GM12878 (cell line): Measurements from ENCODE around the gene NTRK1. TPM values are rescaled to one million over a fixed set of nuclear protein-coding genes. Genes with fewer than 3 reads are reported as not detected.

ENCODE experiments used
- ATAC-seq: fragments of 200-7000 bp; cut with Tn5 transposase; 3 replicates; pipeline ENCODE4 v1.9.1; 2020; ENCODE audit warnings: mild to moderate bottlenecking, moderate library complexity
- BruUV-seq: library from RNA; stranded (reverse); fragments of 400-500 nt; replicated peaks from 2 replicates; lab custom pipeline; 2021; lab: Mats Ljungman, UMichigan
- CTCF ChIA-PET: fragments of 300-600 bp; sonication (Branson Sonifier 250); formaldehyde crosslinking; extraction: SDS; loops from one replicate; lab custom pipeline; 2021; ENCODE audit warnings: inconsistent platforms; lab: Yijun Ruan, JAX
- POLR2A ChIA-PET: fragments of 350-600 bp; formaldehyde crosslinking; extraction: SDS; loops from one replicate; lab custom pipeline; 2021; ENCODE audit warnings: inconsistent platforms; lab: Charles Lee
- RAD21 ChIA-PET: fragments of 300-600 bp; sonication (Branson Sonifier 250); formaldehyde crosslinking; loops from one replicate; lab custom pipeline; 2023; ENCODE audit warnings: antibody characterized with exemption; ENCODE audit not compliant: unreplicated experiment; lab: Charles Lee
- SMC1A ChIA-PET: fragments of 300-600 bp; sonication (Branson Sonifier 250); formaldehyde crosslinking; loops from one replicate; lab custom pipeline; 2023; ENCODE audit not compliant: unreplicated experiment, uncharacterized antibody; lab: Charles Lee
- DNase-seq: peaks from one replicate; pipeline ENCODE4 v3.0.0-alpha.2; 2011; ENCODE audit warnings: low read depth, low spot score
- FAIRE-seq: peaks from 3 replicates; lab custom pipeline; 2011; peaks lifted over from hg19 to GRCh38; lab: Jason Lieb, UNC
- H2AFZ ChIP-seq: 2 replicates; pipeline ENCODE4 v1.6.0; 2011; ENCODE audit warnings: low read depth, low read length, control low read depth; ENCODE audit not compliant: control insufficient read depth
- H3K27ac ChIP-seq: 2 replicates; pipeline ENCODE4 v1.5.1; 2011; ENCODE audit warnings: control low read depth; ENCODE audit not compliant: control insufficient read depth, insufficient read depth
- H3K27me3 ChIP-seq, 2 experiments: replicated peaks in 1 of 2; 2 replicates each; pipeline versions ENCODE4 v1.6.0 to v1.6.1; 2011; ENCODE audit warnings: low read length in 1 of 2; ENCODE audit not compliant: control insufficient read depth in 2 of 2, insufficient read depth in 2 of 2
- H3K36me3 ChIP-seq, 2 experiments: 2 replicates each; pipeline ENCODE4 v1.5.1; 2011; ENCODE audit warnings: low read length in 1 of 2; ENCODE audit not compliant: control insufficient read depth in 2 of 2, insufficient read depth in 2 of 2
- H3K4me1 ChIP-seq: 2 replicates; pipeline ENCODE4 v1.6.1; 2011; ENCODE audit warnings: mild to moderate bottlenecking, low read length, moderate library complexity, mixed read lengths; ENCODE audit not compliant: control insufficient read depth, insufficient read depth
- H3K4me2 ChIP-seq: 2 replicates; pipeline ENCODE4 v1.6.0; 2011; ENCODE audit warnings: control low read depth; ENCODE audit not compliant: control insufficient read depth, insufficient read depth
- H3K4me3 ChIP-seq: fragments of 200-600 bp; sonication (generic); 2 replicates; pipeline ENCODE4 v1.5.1; 2016
- H3K79me2 ChIP-seq: 2 replicates; pipeline ENCODE4 v1.6.0; 2011; ENCODE audit warnings: low read length; ENCODE audit not compliant: control insufficient read depth, insufficient read depth
- H3K9ac ChIP-seq: 2 replicates; pipeline ENCODE4 v1.8.0; 2011; ENCODE audit warnings: low read length, control low read depth, mixed read lengths; ENCODE audit not compliant: control insufficient read depth, insufficient read depth
- H3K9me3 ChIP-seq: replicated peaks from 3 replicates; pipeline ENCODE4 v1.5.1; 2011; ENCODE audit warnings: mild to moderate bottlenecking, low read length; ENCODE audit not compliant: control insufficient read depth, insufficient read depth
- H4K20me1 ChIP-seq: 2 replicates; pipeline ENCODE4 v1.6.0; 2011; ENCODE audit not compliant: control insufficient read depth, insufficient read depth
- CUX1 ChIP-seq: IDR thresholded peaks from 2 replicates; pipeline ENCODE4 v1.6.1; 2012; ENCODE audit warnings: improper control_type of control experiment, low read depth, low read length; ENCODE audit not compliant: insufficient replicate concordance
- DPF2 ChIP-seq: fragments of 450-650 bp; IDR thresholded peaks from 2 replicates; pipeline ENCODE4 v1.6.1; 2017; ENCODE audit warnings: mild to moderate bottlenecking
- MXI1 ChIP-seq: fragments of 150-350 bp; IDR thresholded peaks from 2 replicates; pipeline ENCODE4 v1.6.1; 2011; ENCODE audit warnings: low read depth, mild to moderate bottlenecking, inconsistent platforms, low read length, improper control_type of control experiment
- NR2C1 ChIP-seq: fragments of 450-650 bp; IDR thresholded peaks from 2 replicates; pipeline ENCODE4 v1.6.1; 2017; ENCODE audit warnings: antibody characterized with exemption, mild to moderate bottlenecking, moderate library complexity
- PAX8 ChIP-seq: fragments of 450-650 bp; IDR thresholded peaks from 2 replicates; pipeline ENCODE4 v1.6.1; 2017; ENCODE audit warnings: mild to moderate bottlenecking, moderate library complexity
- RB1 ChIP-seq: fragments of 450-650 bp; formaldehyde crosslinking; IDR thresholded peaks from 2 replicates; pipeline ENCODE4 v1.6.1; 2017; ENCODE audit warnings: mild to moderate bottlenecking, borderline replicate concordance
- SKIL ChIP-seq: fragments of 450-650 bp; IDR thresholded peaks from 2 replicates; pipeline ENCODE4 v1.6.1; 2017; ENCODE audit warnings: mild to moderate bottlenecking, low read depth, inconsistent platforms; ENCODE audit not compliant: poor library complexity, severe bottlenecking
- ZBTB11 ChIP-seq: fragments of 450-650 bp; formaldehyde crosslinking; IDR thresholded peaks from 2 replicates; pipeline ENCODE4 v1.5.0; 2022; ENCODE audit warnings: mild to moderate bottlenecking, missing genetic modification characterization
- ZNF217 ChIP-seq: fragments of 450-650 bp; IDR thresholded peaks from 2 replicates; pipeline ENCODE4 v1.6.1; 2017; ENCODE audit warnings: antibody characterized with exemption, mild to moderate bottlenecking
- ZSCAN29 ChIP-seq: fragments of 450-650 bp; IDR thresholded peaks from 2 replicates; pipeline ENCODE4 v1.6.1; 2017; ENCODE audit warnings: mild to moderate bottlenecking, moderate library complexity
- ZZZ3 ChIP-seq: IDR thresholded peaks from 2 replicates; pipeline ENCODE4 v1.6.1; 2011; ENCODE audit warnings: low read depth; ENCODE audit not compliant: control insufficient read depth, insufficient read length
- WGBS: methylation state at CpG from one replicate; pipeline ENCODE4 v1.1.6; 2016; ENCODE audit warnings: low lambda C conversion rate; ENCODE audit not compliant: insufficient replicate concordance, insufficient coverage; ENCODE audit errors: missing lambda C conversion rate; 5-methylcytosine and 5-hydroxymethylcytosine counted together
- in situ Hi-C: fragments of 300-500 bp; cut with MboI; formaldehyde crosslinking; loops from 9 replicates; pipeline ENCODE4 v1.14.3; 2018; ENCODE audit warnings: mixed read lengths
- intact Hi-C: fragments of 100-400 bp; cut with micrococcal nuclease; formaldehyde crosslinking; loops from one replicate; pipeline ENCODE4 v1.14.2; 2022; ENCODE audit not compliant: unreplicated experiment
- polyA plus RNA-seq, 11 experiments: library from polyadenylated mRNA; depleted of rRNA in 4 of 11; unstranded in 6 of 11; stranded (reverse) in 5 of 11; fragments of >200 nt; fragmentation: Nextera tagmentation in 4 of 11; fragmentation: Illumina TruSeq in 1 of 11; extraction: Ambion mirVana in 4 of 11; extraction: Trizol in 1 of 11; gene quantifications; 1 replicate in 1 of 11; 2 replicates in 10 of 11; pipeline versions ENCODE4 v1.2.1 to v1.2.3, GENCODE V29; 2011 to 2016; ENCODE audit warnings: inconsistent platforms in 2 of 11, missing spikeins in 2 of 11, low read depth in 1 of 11
- total RNA-seq, 4 experiments: library from RNA; depleted of rRNA in 3 of 4; stranded (reverse); fragments of >200 nt in 3 of 4; fragmentation: Illumina TruSeq in 1 of 4; extraction: Trizol in 1 of 4; gene quantifications; 2 replicates each; pipeline versions ENCODE4 v1.2.1 to v1.2.3, GENCODE V29; 2013 to 2021

The NTRK1 gene
- total and polyA plus RNA-seq, 10 of the 15 experiments (the other 5 are each of a cell fraction or from before 2014, with no cell fraction given): 0.10 to 0.56 (median 0.40) TPM; not detected in 7

- H3K9ac ChIP-seq: no peak overlapping the region
- CTCF ChIA-PET: interaction anchor here (1.5 to 2.4 kb wide), 2 partner anchors 14 to 54 kb away, joined by 5 to 11 read pairs; no protein-coding TSS in a partner anchor
- no peak for TF ChIP-seq DPF2
- no peak for TF ChIP-seq CUX1
- no peak for TF ChIP-seq ZBTB11 (CRISPR knock-in tag)
- no peak for TF ChIP-seq MXI1
- no peak for TF ChIP-seq NR2C1
- TF ChIP-seq ZSCAN29: no peak
- no peak for TF ChIP-seq PAX8
- no peak for TF ChIP-seq ZNF217
- no peak for TF ChIP-seq RB1
- no peak for TF ChIP-seq SKIL
- no peak for TF ChIP-seq ZZZ3
Observed at GRCh38 chr1:156851779-156852417, 8.8 kb upstream of the NTRK1 start.

More at GRCh38 chr1:156851779-156852417, 8.8 kb upstream of the NTRK1 start:
- intact Hi-C loops: no loop called here
- Histone ChIP-seq H3K36me3 (no peaks in the 10 kb centered on the region), H3K27me3 (peaks cover 4 to 5% of the 10 kb centered on the region in 2 experiments; a peak in 2 of 4 replicates), H2AFZ (no peak overlapping the region), H3K9me3 (no peaks in the 10 kb centered on the region), H3K4me2 (no peak overlapping the region), H3K27ac (no peak overlapping the region), H3K79me2 (no peaks in the 10 kb centered on the region), H3K4me1 (no peaks in the 10 kb centered on the region), H4K20me1 (no peaks in the 10 kb centered on the region), H3K4me3 (no peak overlapping the region)
- ATAC-seq (no peak), DNase-seq (no peak), FAIRE-seq (no peak)
- ChIA-PET RAD21 (interaction anchor here (0.6 kb wide), 1 partner anchor 252 kb away, joined by 4 read pairs; no protein-coding TSS in a partner anchor), SMC1A (interaction anchor here (1.4 kb wide), 1 partner anchor 9 kb away, joined by 5 read pairs; the partner anchor contains the start of gene NTRK1), POLR2A (no interaction called here)
- in situ Hi-C loops: no loop called here
- BruUV-seq: no TSS peak
- WGBS: 29% methylated on average over 16 of the region's 17 CpGs
